GM21423 (cell line): ENCODE measurements around the gene PTRH2.
"Not testable (repeated sequence)": the region's sequence is repeated elsewhere in the genome, so short reads cannot be mapped to it uniquely, and the experiment has no call there.

Experiments used
- ATAC-seq: cut with Tn5 transposase; IDR thresholded peaks from one replicate; pipeline ENCODE4 v1.9.1; 2021; ENCODE audit warnings: mild to moderate bottlenecking, moderate library complexity; ENCODE audit not compliant: unreplicated experiment

PTRH2 gene

GRCh38 chr17:59671386-59671785 is 35.8 kb downstream of the PTRH2 start:
- no peak for ATAC-seq

- no peak for ATAC-seq
Measured at GRCh38 chr17:59669944-59670343, 37.3 kb downstream of the PTRH2 start.

- no peak for ATAC-seq
Measured at GRCh38 chr17:59669411-59669810, 37.8 kb downstream of the PTRH2 start.

- ATAC-seq = no peak
Measured at GRCh38 chr17:59668816-59669215, 38.4 kb downstream of the PTRH2 start.

- ATAC-seq = no peak
Measured at GRCh38 chr17:59666235-59666634, 41.0 kb downstream of the PTRH2 start.

- ATAC-seq = not testable (repeated sequence)
Measured at GRCh38 chr17:59656624-59657023, 50.6 kb downstream of the PTRH2 start.

- no peak for ATAC-seq
Measured at GRCh38 chr17:59652119-59652518, 55.1 kb downstream of the PTRH2 start.

- no peak for ATAC-seq
Measured at GRCh38 chr17:59651346-59651745, 55.9 kb downstream of the PTRH2 start.

- no peak for ATAC-seq
Measured at GRCh38 chr17:59650642-59651041, 56.6 kb downstream of the PTRH2 start.

GRCh38 chr17:59649886-59650285 is 57.3 kb downstream of the PTRH2 start:
- no peak for ATAC-seq
